HG03045 (cell line): ENCODE data around the gene CHSY1.

Experiments used
- ATAC-seq: cut with Tn5 transposase; IDR thresholded peaks from one replicate; pipeline ENCODE4 v1.9.1; 2021; ENCODE audit warnings: mild to moderate bottlenecking, moderate library complexity; ENCODE audit not compliant: unreplicated experiment

Gene CHSY1

GRCh38 chr15:101190092-101190595 is 61.7 kb downstream of the CHSY1 start:
- ATAC-seq: no peak

GRCh38 chr15:101189409-101190091 is 62.3 kb downstream of the CHSY1 start:
- ATAC-seq: no peak

DNA sequence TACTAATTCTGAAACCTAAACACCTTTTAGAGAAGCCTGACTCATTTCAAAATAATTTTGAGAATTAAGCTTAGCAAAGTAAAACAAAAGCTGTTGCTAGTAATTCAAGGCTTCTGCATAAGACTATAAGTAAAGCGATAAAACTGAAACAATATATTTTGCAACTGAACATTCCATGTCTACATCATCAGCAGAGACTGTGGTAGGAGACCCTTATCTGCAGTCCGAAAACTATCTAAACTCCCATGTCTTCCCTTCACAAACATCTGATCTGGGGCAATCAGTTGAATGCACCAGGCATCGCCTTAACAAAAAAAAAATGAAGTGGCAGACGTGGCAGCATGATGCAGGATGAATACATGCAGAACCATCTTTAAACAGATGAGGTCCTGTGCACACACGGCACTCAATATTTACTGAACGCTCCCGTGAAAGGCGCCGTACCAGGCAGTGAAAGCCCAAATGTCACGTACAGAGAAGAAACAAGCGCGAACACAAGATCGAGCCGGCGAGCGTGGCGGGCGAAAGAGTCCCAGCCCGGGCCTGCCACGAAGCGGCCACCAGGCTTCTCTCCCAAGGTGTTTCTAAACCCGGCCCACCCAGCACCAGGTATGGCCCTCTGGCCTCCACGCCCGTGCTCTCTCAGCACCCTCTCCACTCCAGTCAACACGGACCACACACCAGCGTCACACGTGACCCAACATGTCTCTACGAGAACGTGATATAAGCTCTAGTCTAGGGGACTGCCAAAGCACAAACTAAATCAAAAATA is 63.0 kb downstream of the CHSY1 start:
- no peak for ATAC-seq

DNA sequence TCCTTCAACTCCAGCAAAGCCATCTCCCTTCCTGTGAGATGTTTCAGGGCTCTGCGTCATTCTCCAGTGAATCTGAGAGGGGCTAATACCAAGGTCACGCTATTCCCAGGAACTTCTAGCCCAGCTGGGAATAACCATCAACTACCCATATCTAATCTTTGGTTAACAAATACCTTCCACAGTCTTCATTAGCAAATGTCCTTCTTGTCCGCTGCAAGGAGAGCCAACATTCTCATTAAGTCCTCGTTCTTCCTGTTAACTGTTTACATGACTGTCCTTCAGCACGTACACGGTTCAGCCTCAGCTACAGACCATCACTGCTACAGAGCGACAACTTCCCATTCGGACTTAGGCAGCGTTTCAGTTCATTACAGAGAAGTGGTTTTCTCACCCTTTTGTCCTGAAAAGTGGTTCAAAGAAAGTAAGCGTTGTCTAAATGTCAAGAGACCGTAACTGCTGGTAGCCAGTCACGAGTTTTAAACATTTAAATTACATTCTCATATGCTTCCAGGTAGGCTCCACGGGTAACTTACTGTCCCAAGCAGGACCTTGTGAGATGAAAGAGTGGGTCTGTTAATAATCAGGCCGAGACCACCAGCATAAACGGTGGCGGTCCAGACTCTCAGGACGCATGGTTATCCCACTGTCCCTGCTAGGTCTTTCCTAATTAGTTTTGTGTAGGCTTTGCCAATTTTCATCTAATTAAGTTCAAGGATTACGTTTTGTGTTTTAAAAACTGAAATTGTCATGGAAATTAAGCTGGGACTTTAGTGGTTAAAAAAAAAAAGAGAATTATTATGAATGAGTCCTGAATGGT is 63.8 kb downstream of the CHSY1 start:
- no peak for ATAC-seq

DNA sequence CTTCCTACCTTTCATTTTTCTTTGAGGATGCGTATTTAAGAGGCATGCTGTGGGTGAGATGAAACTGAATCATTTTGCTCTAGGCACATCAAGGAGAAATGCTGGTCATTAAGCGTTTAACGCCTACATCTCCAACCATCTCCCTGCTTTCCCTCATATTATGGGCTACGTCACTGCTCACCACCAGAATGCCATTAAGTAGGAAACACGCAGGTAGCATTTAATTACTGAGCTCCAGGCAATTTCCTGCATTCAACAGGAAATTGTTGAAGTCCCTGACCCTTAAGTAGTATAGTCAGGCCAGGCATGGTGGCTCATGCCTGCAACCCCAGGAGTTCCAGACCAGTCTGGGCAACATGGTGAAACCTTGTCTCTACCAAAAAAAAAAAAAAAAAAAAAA is 66.1 kb downstream of the CHSY1 start:
- ATAC-seq: no peak

- ATAC-seq: no peak
These were observed 66.5 kb downstream of the CHSY1 start for GRCh38 chr15:101185336-101185735.

- ATAC-seq: no peak
These were observed 67.0 kb downstream of the CHSY1 start for GRCh38 chr15:101184830-101185229.

- ATAC-seq: no peak
These were observed 67.9 kb downstream of the CHSY1 start for GRCh38 chr15:101183931-101184305.

DNA sequence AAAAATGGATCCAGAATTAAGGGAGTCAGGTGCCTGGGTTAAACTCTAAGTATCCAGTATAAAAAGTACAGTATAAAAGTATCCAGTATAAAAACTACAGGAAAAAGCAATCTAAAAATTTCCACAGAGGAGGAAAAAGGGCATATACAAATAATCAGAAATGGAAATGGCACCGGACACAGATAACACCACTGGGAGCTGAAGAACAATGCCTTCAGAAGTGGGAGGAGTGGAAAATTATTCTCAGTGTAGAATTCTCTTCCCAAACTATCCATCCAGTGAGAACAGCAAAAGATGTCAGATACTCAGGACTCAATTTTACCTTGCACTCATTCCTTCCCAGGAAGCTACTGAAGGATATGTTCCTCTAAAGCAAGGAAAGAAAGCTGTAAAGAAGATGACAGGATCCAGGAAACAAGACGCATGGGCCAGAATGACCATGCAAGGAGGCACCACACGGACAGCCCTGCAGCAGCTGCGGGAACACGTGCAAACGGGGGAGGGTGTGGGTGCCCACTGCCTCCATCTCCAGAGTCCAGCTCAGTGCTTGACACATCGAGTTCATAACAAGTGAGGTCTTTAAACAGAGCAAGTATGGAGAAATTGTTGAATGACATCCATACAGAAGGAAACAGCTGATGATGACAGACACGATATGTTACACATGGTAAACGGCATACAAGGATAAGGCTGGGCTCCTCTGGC is 68.5 kb downstream of the CHSY1 start:
- no peak for ATAC-seq

DNA sequence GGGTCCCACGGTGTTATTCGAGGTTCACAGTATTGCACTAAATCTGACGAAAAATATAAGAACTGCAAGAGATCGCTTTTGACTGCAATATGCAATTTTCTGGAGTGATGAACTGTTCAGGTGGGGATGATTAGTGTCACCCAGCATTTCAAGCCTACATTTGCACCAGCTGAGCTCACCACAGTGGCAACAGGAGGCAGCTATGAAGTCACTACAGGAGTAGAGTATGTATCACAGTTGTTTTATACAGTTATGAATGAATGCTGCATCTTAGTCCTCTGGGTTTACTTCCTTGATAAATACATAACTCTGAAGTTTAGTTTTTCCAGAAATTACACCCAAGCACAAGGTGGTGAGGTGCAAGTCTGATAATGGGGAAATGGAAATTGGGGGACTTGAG is 69.6 kb downstream of the CHSY1 start:
- no peak for ATAC-seq

- ATAC-seq: no peak
These were observed 70.5 kb downstream of the CHSY1 start for GRCh38 chr15:101181349-101181748.

GRCh38 chr15:101180620-101181307 is 71.1 kb downstream of the CHSY1 start:
- no peak for ATAC-seq

GRCh38 chr15:101179341-101180153 is 72.3 kb downstream of the CHSY1 start:
- ATAC-seq: no peak

GRCh38 chr15:101178931-101179330 is 72.9 kb downstream of the CHSY1 start:
- no peak for ATAC-seq

GRCh38 chr15:101178479-101178878 is 73.4 kb downstream of the CHSY1 start:
- no peak for ATAC-seq

- ATAC-seq: no peak
These were observed 74.0 kb downstream of the CHSY1 start for GRCh38 chr15:101177866-101178265.

GRCh38 chr15:101176625-101177024 is 75.2 kb downstream of the CHSY1 start:
- no peak for ATAC-seq

- no peak for ATAC-seq
These were observed 76.4 kb downstream of the CHSY1 start for GRCh38 chr15:101175401-101175800.

DNA sequence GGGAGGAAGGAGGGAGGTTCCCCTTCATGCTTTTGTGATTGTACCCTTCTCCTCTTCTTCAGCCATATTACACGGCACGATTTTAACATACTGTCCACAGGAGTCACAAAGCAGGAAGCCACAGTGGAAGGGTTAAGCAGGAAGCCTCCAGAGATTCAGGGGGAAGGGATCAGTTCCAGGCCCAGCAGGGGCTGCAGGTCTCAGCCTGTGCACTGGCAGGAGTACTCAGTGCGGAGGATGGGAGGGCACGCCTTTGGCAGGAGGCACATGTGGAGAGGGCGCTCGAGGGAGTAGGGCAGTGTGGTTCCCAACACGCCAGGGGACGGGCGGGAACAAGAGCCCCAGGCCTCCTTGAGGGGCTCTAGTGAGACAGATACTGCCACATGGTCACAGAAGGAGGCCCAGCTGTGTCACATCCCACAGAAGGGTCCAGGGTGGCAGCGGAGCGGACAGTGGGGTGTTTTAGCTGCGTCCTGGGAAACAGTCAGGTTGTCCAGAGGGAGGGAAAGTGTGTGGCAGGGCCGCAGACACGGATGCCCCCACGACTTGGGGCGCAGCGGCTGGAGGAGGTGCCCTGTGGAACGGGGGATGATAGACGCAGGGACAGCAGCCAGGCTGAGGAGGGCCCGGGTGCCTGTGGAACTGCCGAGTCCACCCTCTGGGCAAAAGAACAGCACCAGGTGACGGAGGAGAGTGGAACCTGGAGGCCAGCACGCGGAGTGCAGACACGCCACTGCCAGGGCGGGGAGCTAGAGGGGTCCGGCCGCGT is 77.5 kb downstream of the CHSY1 start:
- no peak for ATAC-seq
